Chondrocyte (in vitro differentiated cells): Measurements from ENCODE around the gene ALG14. TPM values are rescaled to one million over a fixed set of nuclear protein-coding genes. Genes with fewer than 3 reads are reported as not detected.

Experiments used
- DNase-seq: peaks from one replicate; pipeline ENCODE4 v3.0.0; 2021; ENCODE audit warnings: mixed read lengths, low spot score
- H3K27ac Mint-ChIP-seq: one replicate; pipeline ENCODE4 v1.8.0; 2021; ENCODE audit warnings: mild to moderate bottlenecking, moderate library complexity, mixed read lengths; ENCODE audit not compliant: unreplicated experiment
- H3K27me3 Mint-ChIP-seq: 2 replicates; pipeline ENCODE4 v1.8.0; 2021; ENCODE audit warnings: low read depth, mixed read lengths
- H3K36me3 Mint-ChIP-seq: 2 replicates; pipeline ENCODE4 v1.8.0; 2021; ENCODE audit warnings: low read depth, mixed read lengths
- H3K4me1 Mint-ChIP-seq: 2 replicates; pipeline ENCODE4 v1.8.0; 2021; ENCODE audit warnings: low read depth, mild to moderate bottlenecking, mixed read lengths
- H3K4me3 Mint-ChIP-seq: one replicate; pipeline ENCODE4 v1.8.0; 2021; ENCODE audit warnings: mild to moderate bottlenecking, moderate library complexity, mixed read lengths; ENCODE audit not compliant: unreplicated experiment
- H3K9me3 Mint-ChIP-seq: 2 replicates; pipeline ENCODE4 v1.8.0; 2021; ENCODE audit warnings: low read depth, mixed read lengths
- total RNA-seq: library from RNA; stranded (reverse); gene quantifications from 3 replicates; pipeline ENCODE4 v1.2.1, GENCODE V29; 2021
- TF ChIP-seq, protein P1 (sequence below): fragments of 200-600 bp; sonication (generic); IDR thresholded peaks from 2 replicates; pipeline ENCODE4 v1.5.0; 2021; ENCODE audit warnings: antibody characterized with exemption, mild to moderate bottlenecking, moderate library complexity

ALG14 gene
- total RNA-seq, 1 donor from 2014 or later = 3.8 TPM

DNA sequence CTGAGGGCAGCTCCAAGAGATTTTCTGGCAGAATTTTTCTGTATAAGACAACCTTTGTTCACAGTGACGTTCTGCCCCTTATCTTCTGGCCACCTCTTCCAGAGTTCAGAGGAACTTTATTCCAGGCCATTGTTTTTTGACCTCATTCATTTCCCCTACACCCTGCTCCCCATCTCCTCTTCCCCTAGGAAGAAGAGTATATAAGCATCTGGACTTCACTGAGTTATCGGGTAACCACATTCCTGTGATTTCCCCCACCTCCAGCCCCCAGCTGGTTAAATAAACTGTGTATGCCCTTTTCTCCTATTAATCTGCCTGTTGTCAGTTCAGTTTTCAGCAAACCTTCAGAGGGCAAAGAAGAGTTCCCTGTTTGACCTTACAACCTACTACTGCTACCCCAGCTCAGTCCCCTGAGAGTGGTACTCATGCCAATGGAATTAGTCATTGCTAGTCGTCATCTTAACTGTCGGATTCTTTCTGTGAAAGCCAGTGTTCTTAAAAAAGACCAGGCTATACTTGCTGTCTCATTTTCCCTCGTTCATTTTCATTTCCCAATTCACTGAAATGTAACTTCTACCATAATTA, 14.3 kb upstream of the ALG14 start:
- no peak for DNase-seq
- Mint-ChIP-seq H3K27me3 (no peaks in the 10 kb centered on the region), H3K9me3 (no peaks in the 10 kb centered on the region), H3K27ac (peak overlapping the region; percentile 94), H3K36me3 (no peaks in the 10 kb centered on the region), H3K4me1 (peaks cover 19% of the 10 kb centered on the region), H3K4me3 (peak overlapping the region; percentile 23)
- TF ChIP-seq, protein P1, sequence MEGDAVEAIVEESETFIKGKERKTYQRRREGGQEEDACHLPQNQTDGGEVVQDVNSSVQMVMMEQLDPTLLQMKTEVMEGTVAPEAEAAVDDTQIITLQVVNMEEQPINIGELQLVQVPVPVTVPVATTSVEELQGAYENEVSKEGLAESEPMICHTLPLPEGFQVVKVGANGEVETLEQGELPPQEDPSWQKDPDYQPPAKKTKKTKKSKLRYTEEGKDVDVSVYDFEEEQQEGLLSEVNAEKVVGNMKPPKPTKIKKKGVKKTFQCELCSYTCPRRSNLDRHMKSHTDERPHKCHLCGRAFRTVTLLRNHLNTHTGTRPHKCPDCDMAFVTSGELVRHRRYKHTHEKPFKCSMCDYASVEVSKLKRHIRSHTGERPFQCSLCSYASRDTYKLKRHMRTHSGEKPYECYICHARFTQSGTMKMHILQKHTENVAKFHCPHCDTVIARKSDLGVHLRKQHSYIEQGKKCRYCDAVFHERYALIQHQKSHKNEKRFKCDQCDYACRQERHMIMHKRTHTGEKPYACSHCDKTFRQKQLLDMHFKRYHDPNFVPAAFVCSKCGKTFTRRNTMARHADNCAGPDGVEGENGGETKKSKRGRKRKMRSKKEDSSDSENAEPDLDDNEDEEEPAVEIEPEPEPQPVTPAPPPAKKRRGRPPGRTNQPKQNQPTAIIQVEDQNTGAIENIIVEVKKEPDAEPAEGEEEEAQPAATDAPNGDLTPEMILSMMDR = no peak

DNA sequence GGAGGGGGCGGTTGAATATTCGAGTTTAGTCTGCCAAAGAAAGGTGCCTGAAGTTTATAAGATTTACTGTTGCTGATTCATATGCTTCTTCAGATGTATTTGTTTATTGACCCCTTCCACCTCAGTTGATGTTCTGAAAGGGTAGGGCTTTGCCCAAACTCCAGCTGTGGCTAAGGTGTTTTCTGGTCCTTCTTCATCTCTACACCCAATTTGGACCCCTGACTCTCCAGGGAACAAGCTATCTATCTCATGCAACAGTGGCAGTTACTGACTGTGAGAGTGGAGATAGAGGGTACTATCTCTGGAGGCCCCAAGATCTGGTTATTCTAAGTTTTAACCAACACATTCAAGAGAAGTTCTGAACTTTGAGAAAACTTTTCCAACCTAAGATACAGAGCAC, 12.6 kb upstream of the ALG14 start:
- no peaks in the 10 kb centered on the region for H3K27me3 Mint-ChIP-seq
- H3K27ac Mint-ChIP-seq = no peak overlapping the region
- DNase-seq = no peak
- TF ChIP-seq, protein P1 = no peak
- no peaks in the 10 kb centered on the region for H3K36me3 Mint-ChIP-seq
- H3K4me1 Mint-ChIP-seq = peaks cover 19% of the 10 kb centered on the region
- no peak overlapping the region for H3K4me3 Mint-ChIP-seq
- H3K9me3 Mint-ChIP-seq = no peaks in the 10 kb centered on the region

DNA sequence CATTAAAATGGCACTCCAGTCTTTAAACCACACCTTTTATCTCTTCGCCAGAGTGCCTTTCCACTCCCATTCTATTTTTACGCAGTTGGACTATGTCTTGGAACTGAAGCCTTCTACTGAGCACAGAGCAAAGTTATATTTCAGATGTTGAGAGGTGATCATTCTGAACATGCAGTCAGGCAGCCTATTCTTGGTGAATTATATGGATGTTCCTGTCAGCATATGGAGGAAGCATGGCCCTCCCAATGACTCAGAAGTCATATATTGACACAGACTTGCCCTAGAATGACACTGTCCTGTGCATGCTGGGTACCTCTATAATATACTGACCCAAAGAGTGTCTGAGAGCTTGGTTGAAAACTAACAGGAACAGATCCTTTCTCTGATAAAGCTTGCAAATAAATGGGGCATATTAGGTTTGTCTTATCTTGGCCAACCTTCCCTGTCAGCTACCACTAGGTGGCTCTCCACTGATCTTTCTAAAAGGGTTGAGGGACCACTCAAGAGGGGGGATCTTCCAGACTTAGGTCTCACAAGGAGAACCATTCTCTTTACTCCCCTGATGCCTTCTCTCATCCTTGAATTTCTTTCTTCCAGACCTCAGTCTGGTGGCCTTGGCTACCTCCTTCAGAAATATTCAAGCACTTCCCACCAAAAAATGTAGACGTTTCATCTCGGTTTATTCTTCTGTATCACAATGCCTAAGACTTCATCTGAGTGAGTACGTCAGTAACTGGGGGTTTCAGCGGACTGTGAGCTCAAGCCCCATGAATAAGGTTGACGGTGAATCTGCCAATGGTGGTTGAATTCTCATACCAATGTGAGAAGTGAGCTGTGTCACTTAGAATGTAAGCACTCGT, 11.8 kb upstream of the ALG14 start:
- Mint-ChIP-seq H3K9me3 (no peaks in the 10 kb centered on the region), H3K4me1 (peaks cover 19% of the 10 kb centered on the region), H3K36me3 (no peaks in the 10 kb centered on the region), H3K27ac (no peak overlapping the region), H3K4me3 (no peak overlapping the region), H3K27me3 (no peaks in the 10 kb centered on the region)
- no peak for DNase-seq
- TF ChIP-seq, protein P1 = peak; percentile 79

DNA sequence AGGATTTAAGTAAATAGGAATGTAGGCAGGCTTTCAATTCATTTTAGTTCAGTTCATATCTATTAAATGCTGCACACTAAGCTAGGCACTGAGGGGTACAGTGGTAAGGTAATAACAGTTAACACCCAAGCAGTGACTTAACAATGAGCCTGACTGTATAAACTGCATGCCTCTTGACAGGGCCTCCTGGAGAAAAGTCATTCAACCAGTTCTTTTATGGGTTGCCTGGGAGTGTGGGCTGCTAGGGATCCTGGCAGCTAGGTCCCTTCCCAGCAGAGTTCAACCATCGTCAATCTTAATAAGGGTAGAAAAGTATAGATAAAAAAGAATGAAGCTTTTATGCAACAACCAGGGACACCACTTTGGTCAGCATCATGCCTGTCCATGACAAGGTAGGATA, 8.1 kb upstream of the ALG14 start:
- TF ChIP-seq, protein P1 = no peak
- H3K27me3 Mint-ChIP-seq = no peaks in the 10 kb centered on the region
- DNase-seq = no peak

DNA sequence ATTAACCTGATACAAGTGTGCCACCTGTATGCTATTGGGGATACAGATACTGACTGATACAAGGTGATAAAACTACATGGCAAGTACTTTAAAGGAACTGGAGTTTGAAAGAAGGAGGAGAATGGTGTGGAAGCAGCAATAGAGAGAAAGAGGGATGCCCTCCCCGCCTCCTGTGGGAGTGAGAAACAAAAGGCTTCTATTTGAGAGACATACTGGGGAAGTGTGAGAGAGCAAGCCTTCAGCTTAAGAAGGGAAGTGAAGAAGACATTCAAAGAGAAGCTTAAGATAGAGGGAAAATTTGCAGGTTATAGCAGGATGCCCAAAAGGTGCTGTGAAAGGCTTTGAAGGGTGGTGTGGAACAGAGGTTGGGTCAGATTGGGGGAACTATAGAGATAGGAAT, 7.7 kb upstream of the ALG14 start:
- Mint-ChIP-seq H3K9me3 (no peaks in the 10 kb centered on the region), H3K36me3 (no peaks in the 10 kb centered on the region), H3K4me3 (no peak overlapping the region), H3K27ac (no peak overlapping the region), H3K4me1 (no peaks in the 10 kb centered on the region), H3K27me3 (no peaks in the 10 kb centered on the region)
- DNase-seq = no peak
- TF ChIP-seq, protein P1 = no peak

More for the DNA sequence above, 8.1 kb upstream of the ALG14 start:
- no peak overlapping the region for H3K4me3 Mint-ChIP-seq
- H3K4me1 Mint-ChIP-seq = no peaks in the 10 kb centered on the region
- H3K36me3 Mint-ChIP-seq = no peaks in the 10 kb centered on the region
- no peak overlapping the region for H3K27ac Mint-ChIP-seq
- no peaks in the 10 kb centered on the region for H3K9me3 Mint-ChIP-seq
